H9 (cell line): ENCODE results near the gene PRSS38. TPM values are rescaled to one million over a fixed set of nuclear protein-coding genes. Genes with fewer than 3 reads are reported as not detected.

ENCODE experiments used
- DNase-seq: peaks from one replicate; pipeline ENCODE4 v3.0.0-alpha.2; 2017
- H2AFZ ChIP-seq: one replicate; pipeline ENCODE4 v1.6.1; 2013; ENCODE audit warnings: mild to moderate bottlenecking, low read length, control low read depth, moderate library complexity
- H2AK5ac ChIP-seq: 2 replicates; pipeline ENCODE4 v1.6.1; 2013; ENCODE audit warnings: low read length, control low read depth, mixed read lengths; ENCODE audit not compliant: insufficient read length
- H2BK120ac ChIP-seq: one replicate; pipeline ENCODE4 v1.6.1; 2013; ENCODE audit warnings: low read depth, mild to moderate bottlenecking, low read length, control low read depth, inconsistent platforms; ENCODE audit not compliant: poor library complexity, severe bottlenecking
- H2BK12ac ChIP-seq: 2 replicates; pipeline ENCODE4 v1.6.1; 2013; ENCODE audit warnings: low read length, control low read depth, mixed read lengths, low read depth; ENCODE audit not compliant: insufficient read length
- H2BK15ac ChIP-seq: 2 replicates; pipeline ENCODE4 v1.6.1; 2013; ENCODE audit warnings: low read depth, low read length, control low read depth
- H2BK20ac ChIP-seq: one replicate; pipeline ENCODE4 v1.6.1; 2013; ENCODE audit warnings: low read depth, mild to moderate bottlenecking, low read length, control low read depth, inconsistent platforms; ENCODE audit not compliant: poor library complexity, severe bottlenecking
- H2BK5ac ChIP-seq: 2 replicates; pipeline ENCODE4 v1.6.1; 2013; ENCODE audit warnings: low read length, control low read depth, mixed read lengths; ENCODE audit not compliant: insufficient read length
- H3K14ac ChIP-seq: 2 replicates; pipeline ENCODE4 v1.6.1; 2013; ENCODE audit warnings: low read length, control low read depth; ENCODE audit not compliant: insufficient read depth
- H3K18ac ChIP-seq: 2 replicates; pipeline ENCODE4 v1.6.1; 2013; ENCODE audit warnings: low read depth, mild to moderate bottlenecking, mixed read lengths, low read length, control low read depth; ENCODE audit not compliant: insufficient read length
- H3K23ac ChIP-seq: 2 replicates; pipeline ENCODE4 v1.6.1; 2013; ENCODE audit warnings: low read length, control low read depth, mixed read lengths, low read depth; ENCODE audit not compliant: insufficient read length
- H3K23me2 ChIP-seq: 2 replicates; pipeline ENCODE4 v1.6.1; 2013; ENCODE audit warnings: low read depth, mild to moderate bottlenecking, mixed read lengths, low read length, control low read depth; ENCODE audit not compliant: insufficient read length, poor library complexity, severe bottlenecking
- H3K27ac ChIP-seq: 2 replicates; pipeline ENCODE4 v1.5.1; 2013; ENCODE audit warnings: low read length, control low read depth, mixed read lengths, low read depth; ENCODE audit not compliant: insufficient read length
- H3K27me3 ChIP-seq: 2 replicates; pipeline ENCODE4 v1.6.1; 2013; ENCODE audit warnings: low read length, control low read depth, inconsistent platforms; ENCODE audit not compliant: insufficient read depth
- H3K4ac ChIP-seq: 2 replicates; pipeline ENCODE4 v1.6.1; 2013; ENCODE audit warnings: low read depth, mild to moderate bottlenecking, control low read depth, inconsistent platforms, low read length, moderate library complexity
- H3K4me1 ChIP-seq: 2 replicates; pipeline ENCODE4 v1.6.1; 2013; ENCODE audit warnings: low read length, control low read depth, inconsistent platforms; ENCODE audit not compliant: insufficient read depth
- H3K4me2 ChIP-seq: 2 replicates; pipeline ENCODE4 v1.6.1; 2013; ENCODE audit warnings: low read length, control low read depth, mixed read lengths; ENCODE audit not compliant: insufficient read length, insufficient read depth
- H3K56ac ChIP-seq: 2 replicates; pipeline ENCODE4 v1.6.1; 2013; ENCODE audit warnings: low read depth, mild to moderate bottlenecking, mixed read lengths, low read length, control low read depth; ENCODE audit not compliant: insufficient read length
- H3K79me1 ChIP-seq: 2 replicates; pipeline ENCODE4 v1.6.1; 2013; ENCODE audit warnings: low read depth, mild to moderate bottlenecking, moderate library complexity, low read length, control low read depth, inconsistent platforms; ENCODE audit not compliant: insufficient read depth, poor library complexity, severe bottlenecking
- H3K79me2 ChIP-seq: 2 replicates; pipeline ENCODE4 v1.6.1; 2013; ENCODE audit warnings: low read length, control low read depth, inconsistent platforms; ENCODE audit not compliant: insufficient read depth
- H3K9ac ChIP-seq: 2 replicates; pipeline ENCODE4 v1.6.1; 2013; ENCODE audit warnings: low read length, control low read depth, mixed read lengths; ENCODE audit not compliant: insufficient read length; ENCODE audit errors: extremely low read depth
- H3K9me3 ChIP-seq: one replicate; pipeline ENCODE4 v1.6.1; 2013; ENCODE audit warnings: low read depth, low read length, inconsistent platforms; ENCODE audit not compliant: control insufficient read depth
- H3T11ph ChIP-seq: one replicate; pipeline ENCODE4 v1.6.1; 2013; ENCODE audit warnings: mild to moderate bottlenecking, low read length, control low read depth, inconsistent platforms
- H4K20me1 ChIP-seq: one replicate; pipeline ENCODE4 v1.6.1; 2013; ENCODE audit not compliant: control insufficient read depth, insufficient read length, insufficient read depth
- H4K5ac ChIP-seq: 2 replicates; pipeline ENCODE4 v1.6.1; 2013; ENCODE audit warnings: low read depth, mild to moderate bottlenecking, mixed read lengths, low read length, control low read depth; ENCODE audit not compliant: insufficient read length
- H4K8ac ChIP-seq: replicated peaks from 2 replicates; pipeline ENCODE4 v1.6.1; 2013; ENCODE audit warnings: low read length, control low read depth, mixed read lengths, low read depth; ENCODE audit not compliant: insufficient read length
- H4K91ac ChIP-seq: 2 replicates; pipeline ENCODE4 v1.6.1; 2013; ENCODE audit warnings: low read depth, mild to moderate bottlenecking, moderate library complexity, mixed read lengths, low read length, control low read depth; ENCODE audit not compliant: insufficient read length
- H3K27ac Mint-ChIP-seq, 3 experiments: 2 replicates in 2 of 3; 3 replicates in 1 of 3; pipeline ENCODE4 v1.8.0; 2020 to 2021; ENCODE audit warnings: mixed read lengths in 3 of 3, mild to moderate bottlenecking in 1 of 3, moderate library complexity in 1 of 3
- H3K27me3 Mint-ChIP-seq: 2 replicates; pipeline ENCODE4 v1.8.0; 2021; ENCODE audit warnings: low read depth, mild to moderate bottlenecking, moderate library complexity, mixed read lengths
- H3K36me3 Mint-ChIP-seq, 3 experiments: 2 replicates in 2 of 3; 3 replicates in 1 of 3; pipeline ENCODE4 v1.8.0; 2020 to 2021; ENCODE audit warnings: low read depth in 3 of 3, mixed read lengths in 3 of 3; ENCODE audit not compliant: insufficient read depth in 1 of 3
- H3K4me1 Mint-ChIP-seq, 2 experiments: 2 replicates each; pipeline ENCODE4 v1.8.0; 2020; ENCODE audit warnings: mixed read lengths in 2 of 2
- H3K4me3 Mint-ChIP-seq, 2 experiments: 2 replicates in 1 of 2; 3 replicates in 1 of 2; pipeline ENCODE4 v1.8.0; 2020 to 2021; ENCODE audit warnings: mild to moderate bottlenecking in 2 of 2, mixed read lengths in 2 of 2, moderate library complexity in 1 of 2
- H3K9me3 Mint-ChIP-seq, 2 experiments: 2 replicates in 1 of 2; 3 replicates in 1 of 2; pipeline ENCODE4 v1.8.0; 2020; ENCODE audit warnings: mild to moderate bottlenecking in 2 of 2, mixed read lengths in 2 of 2, moderate library complexity in 1 of 2
- CTCF ChIP-seq: fragments of 200-600 bp; sonication (generic); conservative IDR thresholded peaks from 3 replicates; pipeline ENCODE4 v1.8.0; 2021; ENCODE audit warnings: antibody characterized with exemption, mild to moderate bottlenecking
- WGBS: extraction: QIAGEN DNeasy Blood & Tissue Kit; methylation state at CpG from one replicate; pipeline ENCODE4 v1.1.7; 2013; ENCODE audit warnings: missing lambda C conversion rate, low lambda C conversion rate, mixed read lengths; ENCODE audit not compliant: insufficient read length; ENCODE audit errors: extremely low coverage; 5-methylcytosine and 5-hydroxymethylcytosine counted together
- total RNA-seq: library from RNA; stranded (reverse); gene quantifications from 2 replicates; pipeline ENCODE4 v1.2.1, GENCODE V29; 2021

Gene PRSS38
- total RNA-seq, 1 experiment from 2014 or later = not detected

- H2BK12ac ChIP-seq = no peak overlapping the region
Measured at GRCh38 chr1:227785094-227785804, 30.2 kb upstream of the PRSS38 start.

More at GRCh38 chr1:227785094-227785804, 30.2 kb upstream of the PRSS38 start:
- no peak overlapping the region for H2BK15ac ChIP-seq
- Mint-ChIP-seq H3K4me1 (peaks cover 12 to 15% of the 10 kb centered on the region in 2 experiments), H3K27me3 (peaks cover 38% of the 10 kb centered on the region), H3K27ac (no peak overlapping the region), H3K36me3 (peaks cover 0 to 7% (median 5%) of the 10 kb centered on the region in 3 experiments; a peak in 3 of 7 replicates), H3K4me3 (no peak overlapping the region), H3K9me3 (no peaks in the 10 kb centered on the region)
- no peaks in the 10 kb centered on the region for H3K79me2 ChIP-seq
- H4K91ac ChIP-seq = no peak overlapping the region
- no peak overlapping the region for H3K4ac ChIP-seq
- no peaks in the 10 kb centered on the region for H3K79me1 ChIP-seq
- H3K9ac ChIP-seq = no peak overlapping the region
- no peaks in the 10 kb centered on the region for H3K4me1 ChIP-seq
- H3K23ac ChIP-seq = no peak overlapping the region
- H3K27ac ChIP-seq = no peak overlapping the region
- no peak overlapping the region for H2BK5ac ChIP-seq
- H2BK20ac ChIP-seq = no peak overlapping the region
- no peak for TF ChIP-seq CTCF
- no peak overlapping the region for H2AK5ac ChIP-seq
- no CpG with 5 or more reads among the region's 13 CpGs for WGBS
- no peaks in the 10 kb centered on the region for H3K9me3 ChIP-seq
- no peaks in the 10 kb centered on the region for H4K20me1 ChIP-seq
- no peak overlapping the region for H2AFZ ChIP-seq
- no peak overlapping the region for H3K18ac ChIP-seq
- H3T11ph ChIP-seq = no peak overlapping the region
- no peak overlapping the region for H4K5ac ChIP-seq
- peaks cover 5% of the 10 kb centered on the region; the same call in 1 of the 2 replicates for H3K27me3 ChIP-seq
- H3K56ac ChIP-seq = no peak overlapping the region
- no peak for DNase-seq
- no peak overlapping the region for H2BK120ac ChIP-seq
- H3K14ac ChIP-seq = no peak overlapping the region
- H3K23me2 ChIP-seq = peaks cover 15% of the 10 kb centered on the region
- H4K8ac ChIP-seq = no peak overlapping the region
- no peak overlapping the region for H3K4me2 ChIP-seq
